ENCODE data around the gene HOTAIR.

DNA sequence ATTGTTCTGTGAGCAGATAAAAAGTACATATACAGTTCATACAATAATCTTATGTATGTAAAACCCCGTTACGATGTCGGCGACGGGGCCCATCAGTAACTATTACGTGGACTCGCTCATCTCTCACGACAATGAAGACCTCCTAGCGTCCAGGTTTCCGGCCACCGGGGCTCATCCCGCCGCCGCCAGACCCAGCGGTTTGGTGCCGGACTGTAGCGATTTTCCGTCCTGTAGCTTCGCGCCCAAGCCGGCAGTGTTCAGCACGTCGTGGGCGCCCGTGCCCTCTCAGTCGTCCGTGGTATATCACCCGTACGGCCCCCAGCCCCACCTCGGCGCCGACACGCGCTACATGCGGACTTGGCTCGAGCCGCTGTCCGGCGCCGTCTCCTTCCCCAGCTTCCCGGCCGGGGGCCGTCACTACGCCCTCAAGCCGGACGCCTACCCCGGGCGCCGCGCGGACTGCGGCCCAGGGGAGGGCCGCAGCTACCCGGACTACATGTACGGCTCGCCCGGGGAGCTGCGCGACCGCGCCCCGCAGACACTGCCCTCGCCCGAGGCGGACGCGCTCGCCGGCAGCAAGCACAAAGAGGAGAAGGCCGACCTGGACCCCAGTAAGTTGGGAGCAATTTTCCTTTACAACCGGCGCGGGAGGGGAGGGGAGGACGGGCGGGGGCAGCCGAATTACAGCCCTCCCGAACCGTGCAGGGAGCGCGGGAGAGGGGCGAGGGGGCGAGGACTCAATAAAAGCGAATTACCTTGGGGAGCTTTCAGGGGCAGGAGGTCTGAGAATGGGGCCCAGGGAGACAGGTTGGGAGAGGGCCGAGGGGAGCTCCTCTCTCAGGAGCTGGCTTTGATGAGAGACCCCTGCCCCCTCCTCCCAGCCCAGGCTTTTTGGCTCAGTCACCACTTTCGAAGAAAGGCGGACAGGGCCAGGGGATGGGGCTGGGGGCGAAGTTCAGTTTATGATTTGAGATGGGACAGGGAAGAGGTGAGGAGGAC is 25.7 kb upstream of the HOTAIR start, which contains the start of gene HOXC9:
- TF ChIP-seq BACH2 (CRISPR knock-in tag; IDR thresholded peaks at IDR 0.05; ENCODE audit: borderline replicate concordance) (no peak), SNAI2 (CRISPR knock-in tag; IDR thresholded peaks at IDR 0.05) (no peak), ARNTL (CRISPR knock-in tag; IDR thresholded peaks at IDR 0.05; ENCODE audit: borderline replicate concordance, low read depth) (no peak), TCF4 (CRISPR knock-in tag; IDR thresholded peaks at IDR 0.05; ENCODE audit: borderline replicate concordance) (no peak), RARB (CRISPR knock-in tag; IDR thresholded peaks at IDR 0.05) (no peak)
- TF ChIP-seq, protein P1, sequence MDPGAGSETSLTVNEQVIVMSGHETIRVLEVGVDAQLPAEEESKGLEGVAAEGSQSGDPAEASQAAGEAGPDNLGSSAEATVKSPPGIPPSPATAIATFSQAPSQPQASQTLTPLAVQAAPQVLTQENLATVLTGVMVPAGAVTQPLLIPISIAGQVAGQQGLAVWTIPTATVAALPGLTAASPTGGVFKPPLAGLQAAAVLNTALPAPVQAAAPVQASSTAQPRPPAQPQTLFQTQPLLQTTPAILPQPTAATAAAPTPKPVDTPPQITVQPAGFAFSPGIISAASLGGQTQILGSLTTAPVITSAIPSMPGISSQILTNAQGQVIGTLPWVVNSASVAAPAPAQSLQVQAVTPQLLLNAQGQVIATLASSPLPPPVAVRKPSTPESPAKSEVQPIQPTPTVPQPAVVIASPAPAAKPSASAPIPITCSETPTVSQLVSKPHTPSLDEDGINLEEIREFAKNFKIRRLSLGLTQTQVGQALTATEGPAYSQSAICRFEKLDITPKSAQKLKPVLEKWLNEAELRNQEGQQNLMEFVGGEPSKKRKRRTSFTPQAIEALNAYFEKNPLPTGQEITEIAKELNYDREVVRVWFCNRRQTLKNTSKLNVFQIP (CRISPR knock-in tag; IDR thresholded peaks at IDR 0.05; ENCODE audit: borderline replicate concordance, low read depth) = no peak
